Kidney epithelial cell (primary cell): ENCODE data around the gene PEX10. TPM values are rescaled to one million over a fixed set of nuclear protein-coding genes. Genes with fewer than 3 reads are reported as not detected.

Source experiments
- DNase-seq: peaks from one replicate; pipeline ENCODE4 v3.0.0-alpha.2; 2010; ENCODE audit warnings: low read depth
- H3K27me3 ChIP-seq: 2 replicates; pipeline ENCODE4 v1.6.0; 2011; ENCODE audit warnings: low read length; ENCODE audit not compliant: control insufficient read depth, insufficient read depth
- H3K36me3 ChIP-seq: 2 replicates; pipeline ENCODE4 v1.5.1; 2011; ENCODE audit warnings: low read length; ENCODE audit not compliant: control insufficient read depth, insufficient read depth
- H3K4me3 ChIP-seq: 2 replicates; pipeline ENCODE4 v1.5.1; 2011; ENCODE audit warnings: low read depth, mild to moderate bottlenecking, control low read depth, low read length
- CTCF ChIP-seq: IDR thresholded peaks from 2 replicates; pipeline ENCODE4 v1.5.1; 2011; ENCODE audit warnings: mild to moderate bottlenecking, moderate library complexity, low read length, control low read depth, inconsistent platforms; ENCODE audit not compliant: insufficient read depth, poor library complexity, severe bottlenecking
- total RNA-seq: library from RNA; depleted of rRNA; stranded (reverse); fragments of >200 nt; gene quantifications from 2 replicates; pipeline ENCODE4 v1.2.3, GENCODE V29; 2015

PEX10 gene
- total RNA-seq, 1 donor from 2014 or later = 50.4 TPM

- no peaks in the 10 kb centered on the region for H3K36me3 ChIP-seq
- H3K4me3 ChIP-seq = no peak overlapping the region
- H3K27me3 ChIP-seq = no peaks in the 10 kb centered on the region
- no peak for DNase-seq
- TF ChIP-seq CTCF = no peak
Measured at GRCh38 chr1:2386636-2387611, 25.4 kb downstream of the PEX10 start.

GRCh38 chr1:2385606-2386280 is 26.6 kb downstream of the PEX10 start:
- DNase-seq = no peak
- TF ChIP-seq CTCF = no peak
- no peaks in the 10 kb centered on the region for H3K36me3 ChIP-seq
- H3K4me3 ChIP-seq = no peak overlapping the region
- no peaks in the 10 kb centered on the region for H3K27me3 ChIP-seq

- no peak for TF ChIP-seq CTCF
- no peaks in the 10 kb centered on the region for H3K27me3 ChIP-seq
- no peaks in the 10 kb centered on the region for H3K36me3 ChIP-seq
- H3K4me3 ChIP-seq = no peak overlapping the region
- no peak for DNase-seq
Measured at GRCh38 chr1:2384941-2385481, 27.4 kb downstream of the PEX10 start.

- no peak for DNase-seq
- no peak overlapping the region for H3K4me3 ChIP-seq
- no peaks in the 10 kb centered on the region for H3K27me3 ChIP-seq
- no peak for TF ChIP-seq CTCF
- no peaks in the 10 kb centered on the region for H3K36me3 ChIP-seq
Measured at GRCh38 chr1:2384130-2384860, 28.1 kb downstream of the PEX10 start.

GRCh38 chr1:2383576-2383975 is 28.8 kb downstream of the PEX10 start:
- Histone ChIP-seq H3K27me3 (peaks cover under 1% of the 10 kb centered on the region), H3K4me3 (no peak overlapping the region), H3K36me3 (no peaks in the 10 kb centered on the region)
- DNase-seq = no peak
- no peak for TF ChIP-seq CTCF
